Right renal cortex interstitium (tissue), 3 donors: ENCODE data around the gene TDRD15. TPM values are rescaled to one million over a fixed set of nuclear protein-coding genes. Genes with fewer than 3 reads are reported as not detected.
"Not testable (repeated sequence)": the region's sequence is repeated elsewhere in the genome, so short reads cannot be mapped to it uniquely, and the experiment has no call there.

Source experiments
- DNase-seq, 3 donors: peaks; one replicate each; pipeline ENCODE4 v3.0.0-alpha.2; 2013; ENCODE audit warnings: low read depth in 3 of 3, low spot score in 2 of 3
- polyA plus RNA-seq, 3 donors: library from polyadenylated mRNA; unstranded; fragments of 120-200 nt; gene quantifications; one replicate each; pipeline ENCODE4 v1.2.1, GENCODE V29; 2013; ENCODE audit not compliant: insufficient read length in 3 of 3

The TDRD15 gene
- polyA plus RNA-seq, 3 donors: 0.06 TPM; not detected in 1

GRCh38 chr2:21142149-21142548, 18.4 kb downstream of the TDRD15 start:
- DNase-seq: no peak

- DNase-seq: no peak
Observed at GRCh38 chr2:21146638-21147037, 22.9 kb downstream of the TDRD15 start.

- DNase-seq: no peak
Observed at GRCh38 chr2:21148718-21149117, 24.9 kb downstream of the TDRD15 start.

- not testable (repeated sequence) for DNase-seq
Observed at GRCh38 chr2:21151234-21151633, 27.5 kb downstream of the TDRD15 start.

- peak in 1 of 3 donors; percentile 6 for DNase-seq
Observed at GRCh38 chr2:21155365-21156136, 31.8 kb downstream of the TDRD15 start.

GRCh38 chr2:21161122-21161521, 37.4 kb downstream of the TDRD15 start:
- no peak for DNase-seq

GRCh38 chr2:21161832-21162614, 38.3 kb downstream of the TDRD15 start:
- no peak for DNase-seq

- DNase-seq: no peak
Observed at GRCh38 chr2:21162615-21162878, 38.8 kb downstream of the TDRD15 start.

- DNase-seq: no peak
Observed at GRCh38 chr2:21163213-21163612, 39.4 kb downstream of the TDRD15 start.

GRCh38 chr2:21165350-21165749, 41.6 kb downstream of the TDRD15 start:
- peak in 1 of 3 donors; percentile 6 for DNase-seq

GRCh38 chr2:21175895-21176646, 52.3 kb downstream of the TDRD15 start:
- peak; percentile 8 to 21 (median 10) for DNase-seq

- no peak for DNase-seq
Observed at GRCh38 chr2:21181957-21182356, 58.2 kb downstream of the TDRD15 start.

GRCh38 chr2:21183306-21183705, 59.5 kb downstream of the TDRD15 start:
- no peak for DNase-seq

- DNase-seq: no peak
Observed at GRCh38 chr2:21183726-21184125, 60.0 kb downstream of the TDRD15 start.

- no peak for DNase-seq
Observed at GRCh38 chr2:21191535-21191934, 67.8 kb downstream of the TDRD15 start.

Other genes starting within 250 kb of the TDRD15 start
- 1 to 10 TPM in 2 of 3 donors, under 1 TPM in 1; 0.90 to 2.2 (median 1.5) TPM for gene APOB, start 79.9 kb upstream of the TDRD15 start, polyA plus RNA-seq